GM12891 (cell line): Measurements from ENCODE around the gene ADAMTS19.

Experiments
- DNase-seq: peaks from one replicate; pipeline ENCODE4 v3.0.0; 2011; ENCODE audit warnings: low spot score; ENCODE audit not compliant: insufficient read length
- FAIRE-seq: peaks from 2 replicates; lab custom pipeline; 2011; peaks lifted over from hg19 to GRCh38; lab: Jason Lieb, UNC
- PAX5 ChIP-seq: IDR thresholded peaks from 2 replicates; pipeline ENCODE4 v1.6.1; 2011; ENCODE audit warnings: low read length, moderate library complexity, mild to moderate bottlenecking; ENCODE audit not compliant: insufficient read depth, severe bottlenecking
- POLR2A ChIP-seq: IDR thresholded peaks from 2 replicates; pipeline ENCODE4 v1.6.1; 2011; ENCODE audit warnings: low read depth, low read length, control low read depth
- POLR2AphosphoS5 ChIP-seq: IDR thresholded peaks from 2 replicates; pipeline ENCODE4 v1.6.1; 2011; ENCODE audit warnings: low read depth, low read length, control low read depth
- POU2F2 ChIP-seq: IDR thresholded peaks from 2 replicates; pipeline ENCODE4 v1.6.1; 2011; ENCODE audit warnings: low read depth, mild to moderate bottlenecking, control low read depth, low read length, moderate library complexity
- SPI1 ChIP-seq: IDR thresholded peaks from 2 replicates; pipeline ENCODE4 v1.6.1; 2011; ENCODE audit warnings: low read depth, low read length, control low read depth
- TAF1 ChIP-seq: IDR thresholded peaks from 2 replicates; pipeline ENCODE4 v1.6.1; 2011; ENCODE audit warnings: low read depth, low read length, control low read depth

Gene ADAMTS19

GRCh38 chr5:129506950-129507349 is 46.9 kb downstream of the ADAMTS19 start:
- no peak for FAIRE-seq
- TF ChIP-seq TAF1 (no peak), POLR2A (no peak), SPI1 (no peak), POU2F2 (no peak), POLR2AphosphoS5 (no peak), PAX5 (no peak)
- no peak for DNase-seq

- DNase-seq (no peak), FAIRE-seq (no peak)
- TF ChIP-seq PAX5 (no peak), SPI1 (no peak), POLR2AphosphoS5 (no peak), POU2F2 (no peak), TAF1 (no peak)
These were observed 47.4 kb downstream of the ADAMTS19 start for GRCh38 chr5:129507527-129507926.

GRCh38 chr5:129508606-129509005 is 48.5 kb downstream of the ADAMTS19 start:
- FAIRE-seq (no peak), DNase-seq (no peak)
- no peak for TF ChIP-seq SPI1
- no peak for TF ChIP-seq POLR2A
- no peak for TF ChIP-seq POLR2AphosphoS5
- TF ChIP-seq POU2F2, result no peak
- TF ChIP-seq PAX5, result no peak
- no peak for TF ChIP-seq TAF1

DNA sequence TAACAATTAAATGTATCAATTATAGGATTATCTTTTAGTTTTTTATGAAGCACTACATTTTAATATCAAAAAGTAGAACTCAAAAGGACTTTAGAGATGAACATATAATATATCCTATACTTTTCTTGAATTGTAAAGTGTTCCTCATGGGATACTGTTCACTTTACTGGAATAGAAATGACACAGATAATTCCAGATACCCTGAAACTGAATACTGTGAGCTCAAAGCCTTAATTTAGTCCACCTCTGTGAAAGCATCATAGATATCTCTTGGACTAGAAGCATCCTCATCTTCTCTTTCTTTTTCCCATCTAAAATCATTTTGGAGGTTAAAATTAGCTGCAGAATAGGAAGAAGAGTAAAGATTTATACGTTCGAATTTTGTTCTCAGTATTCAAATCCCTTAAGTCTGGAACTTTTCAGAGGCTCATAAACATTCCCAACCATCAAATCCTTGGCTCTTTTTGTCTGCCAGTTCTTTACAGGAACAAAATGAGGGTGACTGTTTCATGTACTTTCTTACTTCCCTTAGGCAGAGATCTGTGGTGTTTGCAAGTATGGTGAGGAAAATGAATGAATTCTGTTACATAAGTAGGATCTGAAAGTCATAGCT is 49.4 kb downstream of the ADAMTS19 start:
- TF ChIP-seq POLR2AphosphoS5 (no peak), POLR2A (no peak), PAX5 (no peak), TAF1 (no peak), SPI1 (no peak), POU2F2 (no peak)

GRCh38 chr5:129511291-129511690 is 51.2 kb downstream of the ADAMTS19 start:
- DNase-seq, result no peak
- no peak for TF ChIP-seq TAF1
- TF ChIP-seq POU2F2, result no peak
- no peak for TF ChIP-seq PAX5
- no peak for TF ChIP-seq POLR2AphosphoS5
- TF ChIP-seq SPI1, result no peak
- no peak for TF ChIP-seq POLR2A
- no peak for FAIRE-seq

More for the DNA sequence above, 49.4 kb downstream of the ADAMTS19 start:
- FAIRE-seq (no peak), DNase-seq (no peak)

- TF ChIP-seq SPI1, result no peak
- no peak for TF ChIP-seq POLR2AphosphoS5
- no peak for TF ChIP-seq TAF1
- no peak for TF ChIP-seq POU2F2
- TF ChIP-seq POLR2A, result no peak
- no peak for TF ChIP-seq PAX5
- FAIRE-seq (no peak), DNase-seq (no peak)
These were observed 81.0 kb downstream of the ADAMTS19 start for GRCh38 chr5:129541051-129541450.

DNA sequence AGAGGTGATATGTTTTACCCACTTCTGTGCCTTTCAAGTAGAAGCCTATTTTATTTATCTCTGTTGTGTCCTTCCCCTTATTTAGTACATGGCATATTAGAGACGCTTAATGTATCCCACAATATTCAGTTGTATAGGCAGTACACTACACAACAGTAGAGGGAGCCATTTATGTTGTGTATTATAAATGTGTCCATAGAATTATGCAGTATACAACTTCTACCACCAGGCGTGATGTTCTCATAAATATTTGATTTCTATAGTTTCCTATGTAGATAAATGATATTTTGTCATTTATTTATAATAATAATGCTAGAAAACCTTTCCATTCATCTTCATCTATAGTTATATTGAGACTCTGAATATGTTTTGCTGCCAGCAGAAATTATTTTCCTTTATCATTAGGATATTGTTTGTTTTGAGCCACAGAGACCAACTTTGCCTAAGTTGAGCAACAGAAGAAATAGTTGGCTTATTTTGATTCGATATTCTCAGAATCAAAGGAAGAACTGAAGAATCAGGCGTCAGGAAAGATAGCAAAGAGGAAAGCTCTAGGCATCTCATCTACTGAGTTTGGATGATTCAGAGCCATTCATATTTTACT is 81.7 kb downstream of the ADAMTS19 start:
- no peak for TF ChIP-seq TAF1
- no peak for TF ChIP-seq PAX5
- TF ChIP-seq SPI1, result no peak
- no peak for TF ChIP-seq POU2F2
- TF ChIP-seq POLR2AphosphoS5, result no peak
- TF ChIP-seq POLR2A, result no peak

GRCh38 chr5:129547137-129547536 is 87.0 kb downstream of the ADAMTS19 start:
- DNase-seq, result no peak
- TF ChIP-seq SPI1 (no peak), TAF1 (no peak), POLR2AphosphoS5 (no peak), POU2F2 (no peak), PAX5 (no peak), POLR2A (no peak)
- no peak for FAIRE-seq

More for the DNA sequence above, 81.7 kb downstream of the ADAMTS19 start:
- no peak for DNase-seq
- FAIRE-seq, result no peak

- no peak for TF ChIP-seq SPI1
- TF ChIP-seq PAX5, result no peak
- no peak for TF ChIP-seq POLR2AphosphoS5
- no peak for TF ChIP-seq POU2F2
- no peak for TF ChIP-seq POLR2A
- TF ChIP-seq TAF1, result no peak
- DNase-seq (no peak), FAIRE-seq (no peak)
These were observed 94.2 kb downstream of the ADAMTS19 start for GRCh38 chr5:129554134-129554904.

DNA sequence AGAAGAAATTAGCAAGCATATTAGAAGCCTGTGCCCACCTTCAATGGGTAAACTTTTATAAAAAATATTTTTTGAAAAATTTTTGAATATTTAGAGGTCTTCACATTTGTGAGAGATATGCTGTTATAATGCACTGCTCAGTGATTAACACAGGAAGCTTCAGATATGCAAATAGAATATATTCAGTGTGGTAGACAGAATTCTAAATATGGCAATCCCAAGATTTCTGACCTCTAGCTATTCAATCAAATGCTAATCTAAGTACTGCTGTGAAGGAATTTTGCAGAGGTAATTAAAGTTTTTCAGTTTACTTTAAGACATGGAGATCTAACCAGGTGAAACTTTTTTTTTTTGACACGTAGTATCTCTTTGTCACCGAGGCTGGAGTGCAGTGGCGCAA is 103.5 kb downstream of the ADAMTS19 start:
- no peak for FAIRE-seq

More for the DNA sequence above, 103.5 kb downstream of the ADAMTS19 start:
- TF ChIP-seq TAF1, result no peak
- DNase-seq, result no peak
